ENCODE results near the gene PAX8. TPM values are rescaled to one million over a fixed set of nuclear protein-coding genes. Genes with fewer than 3 reads are reported as not detected.

Gene PAX8
- total and polyA plus RNA-seq, 2 donors (not counting 1 experiment from before 2014, with no cell fraction given): 0.26 to 0.50 TPM

DNA sequence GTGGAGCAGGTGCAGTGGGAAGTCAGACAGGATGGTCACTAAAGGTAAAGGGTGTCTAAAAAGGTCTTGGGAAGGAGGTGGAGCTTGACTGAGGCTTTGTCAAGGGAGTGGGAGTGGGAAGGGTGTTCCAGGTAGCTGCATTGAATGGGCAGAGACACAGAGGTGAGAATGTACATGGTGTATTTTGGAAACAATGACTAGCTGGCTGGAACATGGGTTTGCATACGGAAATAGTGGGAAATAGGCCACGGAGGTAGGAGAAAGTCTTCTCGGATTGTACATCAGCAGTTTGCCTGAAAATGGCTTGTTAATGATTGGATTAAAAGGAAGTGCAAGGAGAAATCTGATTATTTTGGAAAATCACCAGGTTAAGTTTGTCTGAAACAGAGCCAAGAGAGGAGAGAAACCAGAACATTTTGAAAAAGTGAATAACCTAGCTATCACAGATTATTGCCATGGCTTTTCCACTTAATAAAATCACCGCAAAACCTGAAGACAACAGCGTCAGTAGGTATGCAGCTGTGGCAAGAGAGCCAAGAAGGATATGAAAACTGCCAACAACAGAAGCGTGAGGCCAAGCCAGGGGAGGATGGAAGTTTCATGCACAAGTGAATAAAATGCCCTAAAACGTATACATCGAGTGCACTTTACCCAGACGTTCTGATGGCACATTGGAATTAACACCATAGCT, 13.9 kb downstream of the PAX8 start:
- H3K9me3 ChIP-seq (ENCODE audit: control insufficient read depth, insufficient read depth, low read depth, low read length): no peaks in the 10 kb centered on the region
- no peak overlapping the region for H3K4me3 ChIP-seq (replicated peaks in 1 of 4; ENCODE audit: control extremely low read depth in 1 of 4, insufficient read depth in 1 of 4, low read depth in 3 of 4, low read length in 4 of 4)
- H3K9ac ChIP-seq (ENCODE audit: insufficient read depth, low read length): no peak overlapping the region
- peaks cover 56% of the 10 kb centered on the region for H3K27me3 ChIP-seq (ENCODE audit: control insufficient read depth, insufficient read depth, low read length)
- no peak for TF ChIP-seq EZH2 (IDR thresholded peaks at IDR 0.05; ENCODE audit: low read length, missing control alignments)
- TF ChIP-seq, protein P1, sequence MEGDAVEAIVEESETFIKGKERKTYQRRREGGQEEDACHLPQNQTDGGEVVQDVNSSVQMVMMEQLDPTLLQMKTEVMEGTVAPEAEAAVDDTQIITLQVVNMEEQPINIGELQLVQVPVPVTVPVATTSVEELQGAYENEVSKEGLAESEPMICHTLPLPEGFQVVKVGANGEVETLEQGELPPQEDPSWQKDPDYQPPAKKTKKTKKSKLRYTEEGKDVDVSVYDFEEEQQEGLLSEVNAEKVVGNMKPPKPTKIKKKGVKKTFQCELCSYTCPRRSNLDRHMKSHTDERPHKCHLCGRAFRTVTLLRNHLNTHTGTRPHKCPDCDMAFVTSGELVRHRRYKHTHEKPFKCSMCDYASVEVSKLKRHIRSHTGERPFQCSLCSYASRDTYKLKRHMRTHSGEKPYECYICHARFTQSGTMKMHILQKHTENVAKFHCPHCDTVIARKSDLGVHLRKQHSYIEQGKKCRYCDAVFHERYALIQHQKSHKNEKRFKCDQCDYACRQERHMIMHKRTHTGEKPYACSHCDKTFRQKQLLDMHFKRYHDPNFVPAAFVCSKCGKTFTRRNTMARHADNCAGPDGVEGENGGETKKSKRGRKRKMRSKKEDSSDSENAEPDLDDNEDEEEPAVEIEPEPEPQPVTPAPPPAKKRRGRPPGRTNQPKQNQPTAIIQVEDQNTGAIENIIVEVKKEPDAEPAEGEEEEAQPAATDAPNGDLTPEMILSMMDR (conservative IDR thresholded peaks at IDR 0.05 in 1 of 2, IDR thresholded peaks at IDR 0.05 in 1 of 2; ENCODE audit: low read depth in 1 of 2, low read length in 2 of 2): no peak
- no peak overlapping the region for H3K27ac ChIP-seq (ENCODE audit: insufficient read depth, low read length)
- no peak overlapping the region for H3K4me2 ChIP-seq (ENCODE audit: extremely low read depth, insufficient read depth, low read length)
- H2AFZ ChIP-seq (ENCODE audit: low read length): no peak overlapping the region
- no peak for DNase-seq (ENCODE audit: low read depth in 2 of 2)
- no peaks in the 10 kb centered on the region for H4K20me1 ChIP-seq (ENCODE audit: control insufficient read depth, extremely low read depth, insufficient read depth, low read length)
- H3K79me2 ChIP-seq (ENCODE audit: control insufficient read depth, insufficient read depth, low read length): no peaks in the 10 kb centered on the region
- H3K36me3 ChIP-seq (ENCODE audit: control insufficient read depth, insufficient read depth, low read length): no peaks in the 10 kb centered on the region
- no peaks in the 10 kb centered on the region for H3K4me1 ChIP-seq (ENCODE audit: control insufficient read depth, extremely low read depth, insufficient read depth, low read length)

DNA sequence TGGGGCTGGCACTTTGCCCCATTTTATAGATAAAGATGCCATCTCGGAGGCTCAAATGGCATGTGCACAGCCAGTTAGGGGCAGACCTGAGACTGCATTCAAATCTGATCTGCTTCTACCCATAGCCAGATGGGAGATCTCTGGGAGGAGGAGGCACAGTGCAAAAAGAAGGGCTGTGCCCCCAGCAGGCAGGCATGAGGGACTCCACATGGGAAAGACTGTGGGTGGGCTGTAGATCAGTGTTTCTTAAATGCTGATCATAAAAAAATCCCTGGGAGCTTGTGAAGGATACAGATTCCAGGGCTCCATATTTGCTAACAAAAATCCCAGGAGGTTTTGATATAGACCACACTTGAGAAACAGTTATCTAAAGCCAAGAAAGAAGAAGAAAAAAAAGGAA, 15.2 kb downstream of the PAX8 start:
- Histone ChIP-seq H3K9me3 (ENCODE audit: control insufficient read depth, insufficient read depth, low read depth, low read length) (no peaks in the 10 kb centered on the region), H3K27ac (ENCODE audit: insufficient read depth, low read length) (no peak overlapping the region), H3K27me3 (ENCODE audit: control insufficient read depth, insufficient read depth, low read length) (peaks cover 51% of the 10 kb centered on the region), H3K36me3 (ENCODE audit: control insufficient read depth, insufficient read depth, low read length) (no peaks in the 10 kb centered on the region), H3K4me1 (ENCODE audit: control insufficient read depth, extremely low read depth, insufficient read depth, low read length) (no peaks in the 10 kb centered on the region), H4K20me1 (ENCODE audit: control insufficient read depth, extremely low read depth, insufficient read depth, low read length) (no peaks in the 10 kb centered on the region), H3K4me2 (ENCODE audit: extremely low read depth, insufficient read depth, low read length) (no peak overlapping the region), H3K79me2 (ENCODE audit: control insufficient read depth, insufficient read depth, low read length) (no peaks in the 10 kb centered on the region), H3K4me3 (replicated peaks in 1 of 4; ENCODE audit: control extremely low read depth in 1 of 4, insufficient read depth in 1 of 4, low read depth in 3 of 4, low read length in 4 of 4) (no peak overlapping the region), H2AFZ (ENCODE audit: low read length) (no peak overlapping the region), H3K9ac (ENCODE audit: insufficient read depth, low read length) (no peak overlapping the region)
- no peak for DNase-seq (ENCODE audit: low read depth in 2 of 2)
- no peak for TF ChIP-seq EZH2 (IDR thresholded peaks at IDR 0.05; ENCODE audit: low read length, missing control alignments)

DNA sequence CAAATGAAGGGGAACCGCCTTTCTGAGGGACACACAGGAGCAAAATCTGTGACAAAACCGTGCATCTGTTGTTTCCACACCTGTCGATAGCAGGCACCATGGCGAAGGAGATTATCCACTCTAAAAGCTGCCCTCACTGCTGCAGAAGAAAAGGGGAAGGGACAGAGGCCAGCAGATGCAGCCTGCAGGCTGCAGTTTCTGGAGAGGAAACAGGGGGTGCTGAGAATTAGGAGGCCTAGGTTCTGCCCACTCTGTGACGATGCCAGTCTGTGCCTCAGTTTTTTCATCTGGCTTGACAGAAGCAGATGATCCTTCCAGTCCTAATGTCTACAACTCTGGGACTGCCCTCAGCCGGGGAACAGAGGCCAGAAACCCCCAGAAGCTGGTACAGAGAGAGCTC, 17.7 kb downstream of the PAX8 start:
- Histone ChIP-seq H2AFZ (ENCODE audit: low read length) (no peak overlapping the region), H3K27me3 (ENCODE audit: control insufficient read depth, insufficient read depth, low read length) (peaks cover 47% of the 10 kb centered on the region), H3K4me2 (ENCODE audit: extremely low read depth, insufficient read depth, low read length) (no peak overlapping the region), H3K79me2 (ENCODE audit: control insufficient read depth, insufficient read depth, low read length) (no peaks in the 10 kb centered on the region), H3K36me3 (ENCODE audit: control insufficient read depth, insufficient read depth, low read length) (no peaks in the 10 kb centered on the region), H3K9me3 (ENCODE audit: control insufficient read depth, insufficient read depth, low read depth, low read length) (no peaks in the 10 kb centered on the region), H3K27ac (ENCODE audit: insufficient read depth, low read length) (no peak overlapping the region), H3K4me3 (replicated peaks in 1 of 4; ENCODE audit: control extremely low read depth in 1 of 4, insufficient read depth in 1 of 4, low read depth in 3 of 4, low read length in 4 of 4) (no peak overlapping the region), H3K9ac (ENCODE audit: insufficient read depth, low read length) (no peak overlapping the region), H4K20me1 (ENCODE audit: control insufficient read depth, extremely low read depth, insufficient read depth, low read length) (no peaks in the 10 kb centered on the region), H3K4me1 (ENCODE audit: control insufficient read depth, extremely low read depth, insufficient read depth, low read length) (no peaks in the 10 kb centered on the region)
- no peak for DNase-seq (ENCODE audit: low read depth in 2 of 2)
- no peak for TF ChIP-seq EZH2 (IDR thresholded peaks at IDR 0.05; ENCODE audit: low read length, missing control alignments)
- TF ChIP-seq, protein P1 (conservative IDR thresholded peaks at IDR 0.05 in 1 of 2, IDR thresholded peaks at IDR 0.05 in 1 of 2; ENCODE audit: low read depth in 1 of 2, low read length in 2 of 2): no peak
